C4-2B (cell line): ENCODE measurements around the gene SFXN1.
"Not testable (repeated sequence)": the region's sequence is repeated elsewhere in the genome, so short reads cannot be mapped to it uniquely, and the experiment has no call there.

ENCODE experiments used
- ZFX ChIP-seq: fragments of 450-650 bp; IDR thresholded peaks from 2 replicates; pipeline ENCODE4 v1.6.1; 2017
- TF ChIP-seq, protein P1 (sequence below): fragments of 450-650 bp; conservative IDR thresholded peaks from 2 replicates; pipeline ENCODE4 v1.5.1; 2017; ENCODE audit warnings: mild to moderate bottlenecking

DNA sequence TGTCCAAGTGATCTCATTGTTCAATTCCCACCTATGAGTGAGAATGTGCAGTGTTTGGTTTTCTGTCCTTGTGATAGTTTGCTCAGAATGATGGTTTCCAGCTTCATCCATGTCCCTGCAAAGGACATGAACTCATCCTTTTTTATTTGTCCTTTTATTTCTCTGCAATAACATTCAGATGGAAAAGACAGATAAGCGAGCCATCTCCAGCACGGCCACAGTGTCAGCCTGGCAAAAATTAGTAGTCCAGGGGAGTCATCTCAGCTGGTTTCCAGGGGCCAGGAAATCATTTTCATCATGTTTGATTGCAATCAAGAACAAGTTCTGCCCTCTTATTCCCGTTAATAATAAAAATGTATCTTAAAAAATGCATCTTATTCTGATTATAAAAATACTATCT lies 57.0 kb downstream of the SFXN1 start:
- not testable (repeated sequence) for TF ChIP-seq ZFX
- TF ChIP-seq, protein P1, sequence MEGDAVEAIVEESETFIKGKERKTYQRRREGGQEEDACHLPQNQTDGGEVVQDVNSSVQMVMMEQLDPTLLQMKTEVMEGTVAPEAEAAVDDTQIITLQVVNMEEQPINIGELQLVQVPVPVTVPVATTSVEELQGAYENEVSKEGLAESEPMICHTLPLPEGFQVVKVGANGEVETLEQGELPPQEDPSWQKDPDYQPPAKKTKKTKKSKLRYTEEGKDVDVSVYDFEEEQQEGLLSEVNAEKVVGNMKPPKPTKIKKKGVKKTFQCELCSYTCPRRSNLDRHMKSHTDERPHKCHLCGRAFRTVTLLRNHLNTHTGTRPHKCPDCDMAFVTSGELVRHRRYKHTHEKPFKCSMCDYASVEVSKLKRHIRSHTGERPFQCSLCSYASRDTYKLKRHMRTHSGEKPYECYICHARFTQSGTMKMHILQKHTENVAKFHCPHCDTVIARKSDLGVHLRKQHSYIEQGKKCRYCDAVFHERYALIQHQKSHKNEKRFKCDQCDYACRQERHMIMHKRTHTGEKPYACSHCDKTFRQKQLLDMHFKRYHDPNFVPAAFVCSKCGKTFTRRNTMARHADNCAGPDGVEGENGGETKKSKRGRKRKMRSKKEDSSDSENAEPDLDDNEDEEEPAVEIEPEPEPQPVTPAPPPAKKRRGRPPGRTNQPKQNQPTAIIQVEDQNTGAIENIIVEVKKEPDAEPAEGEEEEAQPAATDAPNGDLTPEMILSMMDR, result not testable (repeated sequence)
